HG03442 (cell line): Measurements from ENCODE around the gene ASPM.
A peak's percentile ranks its signal among the peaks of the same experiment; 100 is the strongest.
"Not testable (repeated sequence)": the region's sequence is repeated elsewhere in the genome, so short reads cannot be mapped to it uniquely, and the experiment has no call there.

Experiments used
- ATAC-seq: cut with Tn5 transposase; IDR thresholded peaks from one replicate; pipeline ENCODE4 v1.9.1; 2021; ENCODE audit warnings: mild to moderate bottlenecking, moderate library complexity; ENCODE audit not compliant: unreplicated experiment

The ASPM gene

GRCh38 chr1:197145446-197146024, 934 bp downstream of the ASPM start:
- no peak for ATAC-seq

- no peak for ATAC-seq
Measured at GRCh38 chr1:197144570-197145325, 1.7 kb downstream of the ASPM start.

GRCh38 chr1:197143276-197143675, 3.2 kb downstream of the ASPM start:
- no peak for ATAC-seq

- no peak for ATAC-seq
Measured at GRCh38 chr1:197141575-197141974, 4.9 kb downstream of the ASPM start.

GRCh38 chr1:197140121-197140520, 6.3 kb downstream of the ASPM start:
- no peak for ATAC-seq

- ATAC-seq = no peak
Measured at GRCh38 chr1:197139169-197139568, 7.3 kb downstream of the ASPM start.

GRCh38 chr1:197137322-197137721, 9.1 kb downstream of the ASPM start:
- ATAC-seq = no peak

- no peak for ATAC-seq
Measured at GRCh38 chr1:197130677-197131304, 15.7 kb downstream of the ASPM start.

- ATAC-seq = no peak
Measured at GRCh38 chr1:197129698-197130097, 16.8 kb downstream of the ASPM start.

GRCh38 chr1:197127246-197127912, 19.1 kb downstream of the ASPM start:
- ATAC-seq = no peak

- ATAC-seq = no peak
Measured at GRCh38 chr1:197126691-197127090, 19.8 kb downstream of the ASPM start.

- ATAC-seq = no peak
Measured at GRCh38 chr1:197124376-197124775, 22.1 kb downstream of the ASPM start.

- no peak for ATAC-seq
Measured at GRCh38 chr1:197116156-197116555, 30.3 kb downstream of the ASPM start.

GRCh38 chr1:197106869-197107268, 39.6 kb downstream of the ASPM start:
- ATAC-seq = no peak

GRCh38 chr1:197103300-197103699, 43.2 kb downstream of the ASPM start:
- no peak for ATAC-seq

GRCh38 chr1:197101978-197102377, 44.5 kb downstream of the ASPM start:
- no peak for ATAC-seq

GRCh38 chr1:197100677-197101076, 45.8 kb downstream of the ASPM start:
- no peak for ATAC-seq

- no peak for ATAC-seq
Measured at GRCh38 chr1:197099444-197099843, 47.0 kb downstream of the ASPM start.

GRCh38 chr1:197096971-197097370, 49.5 kb downstream of the ASPM start:
- not testable (repeated sequence) for ATAC-seq

- ATAC-seq = peak; percentile 54
Measured at GRCh38 chr1:197096137-197096536, 50.3 kb downstream of the ASPM start.

- no peak for ATAC-seq
Measured at GRCh38 chr1:197093226-197093885, 53.1 kb downstream of the ASPM start.
